H9 (cell line): Measurements from ENCODE around the gene POLR2L. TPM values are rescaled to one million over a fixed set of nuclear protein-coding genes. Genes with fewer than 3 reads are reported as not detected.

Source experiments
- DNase-seq: peaks from one replicate; pipeline ENCODE4 v3.0.0-alpha.2; 2017
- H2AFZ ChIP-seq: one replicate; pipeline ENCODE4 v1.6.1; 2013; ENCODE audit warnings: mild to moderate bottlenecking, low read length, control low read depth, moderate library complexity
- H2AK5ac ChIP-seq: 2 replicates; pipeline ENCODE4 v1.6.1; 2013; ENCODE audit warnings: low read length, control low read depth, mixed read lengths; ENCODE audit not compliant: insufficient read length
- H2BK120ac ChIP-seq: one replicate; pipeline ENCODE4 v1.6.1; 2013; ENCODE audit warnings: low read depth, mild to moderate bottlenecking, low read length, control low read depth, inconsistent platforms; ENCODE audit not compliant: poor library complexity, severe bottlenecking
- H2BK12ac ChIP-seq: 2 replicates; pipeline ENCODE4 v1.6.1; 2013; ENCODE audit warnings: low read length, control low read depth, mixed read lengths, low read depth; ENCODE audit not compliant: insufficient read length
- H2BK15ac ChIP-seq: 2 replicates; pipeline ENCODE4 v1.6.1; 2013; ENCODE audit warnings: low read depth, low read length, control low read depth
- H2BK20ac ChIP-seq: one replicate; pipeline ENCODE4 v1.6.1; 2013; ENCODE audit warnings: low read depth, mild to moderate bottlenecking, low read length, control low read depth, inconsistent platforms; ENCODE audit not compliant: poor library complexity, severe bottlenecking
- H2BK5ac ChIP-seq: 2 replicates; pipeline ENCODE4 v1.6.1; 2013; ENCODE audit warnings: low read length, control low read depth, mixed read lengths; ENCODE audit not compliant: insufficient read length
- H3K14ac ChIP-seq: 2 replicates; pipeline ENCODE4 v1.6.1; 2013; ENCODE audit warnings: low read length, control low read depth; ENCODE audit not compliant: insufficient read depth
- H3K18ac ChIP-seq: 2 replicates; pipeline ENCODE4 v1.6.1; 2013; ENCODE audit warnings: low read depth, mild to moderate bottlenecking, mixed read lengths, low read length, control low read depth; ENCODE audit not compliant: insufficient read length
- H3K23ac ChIP-seq: 2 replicates; pipeline ENCODE4 v1.6.1; 2013; ENCODE audit warnings: low read length, control low read depth, mixed read lengths, low read depth; ENCODE audit not compliant: insufficient read length
- H3K23me2 ChIP-seq: 2 replicates; pipeline ENCODE4 v1.6.1; 2013; ENCODE audit warnings: low read depth, mild to moderate bottlenecking, mixed read lengths, low read length, control low read depth; ENCODE audit not compliant: insufficient read length, poor library complexity, severe bottlenecking
- H3K27ac ChIP-seq: 2 replicates; pipeline ENCODE4 v1.5.1; 2013; ENCODE audit warnings: low read length, control low read depth, mixed read lengths, low read depth; ENCODE audit not compliant: insufficient read length
- H3K27me3 ChIP-seq: 2 replicates; pipeline ENCODE4 v1.6.1; 2013; ENCODE audit warnings: low read length, control low read depth, inconsistent platforms; ENCODE audit not compliant: insufficient read depth
- H3K4ac ChIP-seq: 2 replicates; pipeline ENCODE4 v1.6.1; 2013; ENCODE audit warnings: low read depth, mild to moderate bottlenecking, control low read depth, inconsistent platforms, low read length, moderate library complexity
- H3K4me1 ChIP-seq: 2 replicates; pipeline ENCODE4 v1.6.1; 2013; ENCODE audit warnings: low read length, control low read depth, inconsistent platforms; ENCODE audit not compliant: insufficient read depth
- H3K4me2 ChIP-seq: 2 replicates; pipeline ENCODE4 v1.6.1; 2013; ENCODE audit warnings: low read length, control low read depth, mixed read lengths; ENCODE audit not compliant: insufficient read length, insufficient read depth
- H3K56ac ChIP-seq: 2 replicates; pipeline ENCODE4 v1.6.1; 2013; ENCODE audit warnings: low read depth, mild to moderate bottlenecking, mixed read lengths, low read length, control low read depth; ENCODE audit not compliant: insufficient read length
- H3K79me1 ChIP-seq: 2 replicates; pipeline ENCODE4 v1.6.1; 2013; ENCODE audit warnings: low read depth, mild to moderate bottlenecking, moderate library complexity, low read length, control low read depth, inconsistent platforms; ENCODE audit not compliant: insufficient read depth, poor library complexity, severe bottlenecking
- H3K79me2 ChIP-seq: 2 replicates; pipeline ENCODE4 v1.6.1; 2013; ENCODE audit warnings: low read length, control low read depth, inconsistent platforms; ENCODE audit not compliant: insufficient read depth
- H3K9ac ChIP-seq: 2 replicates; pipeline ENCODE4 v1.6.1; 2013; ENCODE audit warnings: low read length, control low read depth, mixed read lengths; ENCODE audit not compliant: insufficient read length; ENCODE audit errors: extremely low read depth
- H3K9me3 ChIP-seq: one replicate; pipeline ENCODE4 v1.6.1; 2013; ENCODE audit warnings: low read depth, low read length, inconsistent platforms; ENCODE audit not compliant: control insufficient read depth
- H3T11ph ChIP-seq: one replicate; pipeline ENCODE4 v1.6.1; 2013; ENCODE audit warnings: mild to moderate bottlenecking, low read length, control low read depth, inconsistent platforms
- H4K20me1 ChIP-seq: one replicate; pipeline ENCODE4 v1.6.1; 2013; ENCODE audit not compliant: control insufficient read depth, insufficient read length, insufficient read depth
- H4K5ac ChIP-seq: 2 replicates; pipeline ENCODE4 v1.6.1; 2013; ENCODE audit warnings: low read depth, mild to moderate bottlenecking, mixed read lengths, low read length, control low read depth; ENCODE audit not compliant: insufficient read length
- H4K8ac ChIP-seq: replicated peaks from 2 replicates; pipeline ENCODE4 v1.6.1; 2013; ENCODE audit warnings: low read length, control low read depth, mixed read lengths, low read depth; ENCODE audit not compliant: insufficient read length
- H4K91ac ChIP-seq: 2 replicates; pipeline ENCODE4 v1.6.1; 2013; ENCODE audit warnings: low read depth, mild to moderate bottlenecking, moderate library complexity, mixed read lengths, low read length, control low read depth; ENCODE audit not compliant: insufficient read length
- H3K27ac Mint-ChIP-seq, 3 experiments: 2 replicates in 2 of 3; 3 replicates in 1 of 3; pipeline ENCODE4 v1.8.0; 2020 to 2021; ENCODE audit warnings: mixed read lengths in 3 of 3, mild to moderate bottlenecking in 1 of 3, moderate library complexity in 1 of 3
- H3K27me3 Mint-ChIP-seq: 2 replicates; pipeline ENCODE4 v1.8.0; 2021; ENCODE audit warnings: low read depth, mild to moderate bottlenecking, moderate library complexity, mixed read lengths
- H3K36me3 Mint-ChIP-seq, 3 experiments: 2 replicates in 2 of 3; 3 replicates in 1 of 3; pipeline ENCODE4 v1.8.0; 2020 to 2021; ENCODE audit warnings: low read depth in 3 of 3, mixed read lengths in 3 of 3; ENCODE audit not compliant: insufficient read depth in 1 of 3
- H3K4me1 Mint-ChIP-seq, 2 experiments: 2 replicates each; pipeline ENCODE4 v1.8.0; 2020; ENCODE audit warnings: mixed read lengths in 2 of 2
- H3K4me3 Mint-ChIP-seq, 2 experiments: 2 replicates in 1 of 2; 3 replicates in 1 of 2; pipeline ENCODE4 v1.8.0; 2020 to 2021; ENCODE audit warnings: mild to moderate bottlenecking in 2 of 2, mixed read lengths in 2 of 2, moderate library complexity in 1 of 2
- H3K9me3 Mint-ChIP-seq, 2 experiments: 2 replicates in 1 of 2; 3 replicates in 1 of 2; pipeline ENCODE4 v1.8.0; 2020; ENCODE audit warnings: mild to moderate bottlenecking in 2 of 2, mixed read lengths in 2 of 2, moderate library complexity in 1 of 2
- CTCF ChIP-seq: fragments of 200-600 bp; sonication (generic); conservative IDR thresholded peaks from 3 replicates; pipeline ENCODE4 v1.8.0; 2021; ENCODE audit warnings: antibody characterized with exemption, mild to moderate bottlenecking
- WGBS: extraction: QIAGEN DNeasy Blood & Tissue Kit; methylation state at CpG from one replicate; pipeline ENCODE4 v1.1.7; 2013; ENCODE audit warnings: missing lambda C conversion rate, low lambda C conversion rate, mixed read lengths; ENCODE audit not compliant: insufficient read length; ENCODE audit errors: extremely low coverage; 5-methylcytosine and 5-hydroxymethylcytosine counted together
- total RNA-seq: library from RNA; stranded (reverse); gene quantifications from 2 replicates; pipeline ENCODE4 v1.2.1, GENCODE V29; 2021

The POLR2L gene
- total RNA-seq, 1 experiment from 2014 or later = 135 TPM

GRCh38 chr11:831961-832528, 10.3 kb downstream of the POLR2L start:
- H3K9me3 Mint-ChIP-seq = no peaks in the 10 kb centered on the region
- Histone ChIP-seq H3K14ac (no peak overlapping the region), H3K79me2 (no peaks in the 10 kb centered on the region), H3K79me1 (no peaks in the 10 kb centered on the region), H2BK12ac (no peak overlapping the region), H3K4me2 (peak overlapping the region; percentile 48), H3K27ac (no peak overlapping the region), H3K9ac (no peak overlapping the region), H3T11ph (no peak overlapping the region), H4K91ac (no peak overlapping the region), H4K5ac (no peak overlapping the region), H3K56ac (no peak overlapping the region), H4K8ac (no peak overlapping the region), H3K9me3 (no peaks in the 10 kb centered on the region), H2AFZ (no peak overlapping the region), H3K23me2 (peaks cover 32% of the 10 kb centered on the region), H3K27me3 (peaks cover 9% of the 10 kb centered on the region; the same call in 1 of the 2 replicates), H3K4me1 (no peaks in the 10 kb centered on the region; the same call in 1 of the 2 replicates), H3K18ac (no peak overlapping the region), H2BK120ac (no peak overlapping the region), H2AK5ac (no peak overlapping the region), H4K20me1 (no peaks in the 10 kb centered on the region), H3K4ac (no peak overlapping the region), H3K23ac (no peak overlapping the region), H2BK20ac (no peak overlapping the region), H2BK5ac (no peak overlapping the region), H2BK15ac (no peak overlapping the region)
- H3K36me3 Mint-ChIP-seq = peaks cover 6 to 14% (median 9%) of the 10 kb centered on the region in 3 experiments; a peak in 4 of 7 replicates
- peaks cover 36 to 46% of the 10 kb centered on the region in 2 experiments for H3K4me1 Mint-ChIP-seq
- H3K4me3 Mint-ChIP-seq = peak overlapping the region; percentile 63 to 76
- DNase-seq = no peak
- H3K27me3 Mint-ChIP-seq = peaks cover 34% of the 10 kb centered on the region
- TF ChIP-seq CTCF = no peak
- no CpG with 5 or more reads among the region's 23 CpGs for WGBS
- H3K27ac Mint-ChIP-seq = no peak overlapping the region
